Fibroblast of villous mesenchyme (primary cell): ENCODE results near the gene C2orf15. TPM values are rescaled to one million over a fixed set of nuclear protein-coding genes. Genes with fewer than 3 reads are reported as not detected.

Source experiments
- DNase-seq: peaks from one replicate; pipeline ENCODE4 v3.0.0-alpha.2; 2010; ENCODE audit warnings: low read depth
- H3K4me3 ChIP-seq: 2 replicates; pipeline ENCODE4 v1.5.1; 2011; ENCODE audit warnings: low read depth, mild to moderate bottlenecking, low read length
- total RNA-seq: library from RNA; depleted of rRNA; stranded (reverse); fragments of >200 nt; gene quantifications from 2 replicates; pipeline ENCODE4 v1.2.3, GENCODE V29; 2012
- TF ChIP-seq, protein P1 (sequence below): IDR thresholded peaks from 2 replicates; pipeline ENCODE4 v1.5.1; 2012; ENCODE audit warnings: low read depth, mild to moderate bottlenecking, low read length; ENCODE audit not compliant: insufficient read depth

Gene C2orf15
- total RNA-seq, 1 donor, result not detected

DNA sequence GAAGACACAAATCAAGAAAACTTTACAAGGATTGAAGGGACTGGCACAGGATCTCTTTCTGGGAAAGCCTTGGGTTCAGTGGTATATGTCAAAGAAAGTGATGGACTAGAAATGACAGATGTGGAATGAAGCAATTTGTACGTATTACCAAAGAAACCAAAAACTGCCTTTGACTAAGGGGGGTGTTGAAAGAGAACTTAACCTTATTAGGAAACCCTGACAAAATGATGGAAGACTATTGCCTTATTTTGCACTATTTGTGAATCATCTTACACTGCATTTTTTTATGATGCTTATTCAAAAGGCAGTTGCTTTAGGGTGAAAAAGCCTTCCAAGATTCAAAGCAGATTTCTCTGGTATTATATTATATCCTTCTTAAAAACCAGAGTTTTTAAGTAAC lies 9.2 kb downstream of the C2orf15 start:
- DNase-seq, result no peak
- TF ChIP-seq, protein P1, sequence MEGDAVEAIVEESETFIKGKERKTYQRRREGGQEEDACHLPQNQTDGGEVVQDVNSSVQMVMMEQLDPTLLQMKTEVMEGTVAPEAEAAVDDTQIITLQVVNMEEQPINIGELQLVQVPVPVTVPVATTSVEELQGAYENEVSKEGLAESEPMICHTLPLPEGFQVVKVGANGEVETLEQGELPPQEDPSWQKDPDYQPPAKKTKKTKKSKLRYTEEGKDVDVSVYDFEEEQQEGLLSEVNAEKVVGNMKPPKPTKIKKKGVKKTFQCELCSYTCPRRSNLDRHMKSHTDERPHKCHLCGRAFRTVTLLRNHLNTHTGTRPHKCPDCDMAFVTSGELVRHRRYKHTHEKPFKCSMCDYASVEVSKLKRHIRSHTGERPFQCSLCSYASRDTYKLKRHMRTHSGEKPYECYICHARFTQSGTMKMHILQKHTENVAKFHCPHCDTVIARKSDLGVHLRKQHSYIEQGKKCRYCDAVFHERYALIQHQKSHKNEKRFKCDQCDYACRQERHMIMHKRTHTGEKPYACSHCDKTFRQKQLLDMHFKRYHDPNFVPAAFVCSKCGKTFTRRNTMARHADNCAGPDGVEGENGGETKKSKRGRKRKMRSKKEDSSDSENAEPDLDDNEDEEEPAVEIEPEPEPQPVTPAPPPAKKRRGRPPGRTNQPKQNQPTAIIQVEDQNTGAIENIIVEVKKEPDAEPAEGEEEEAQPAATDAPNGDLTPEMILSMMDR, result no peak
- H3K4me3 ChIP-seq, result no peak overlapping the region

DNA sequence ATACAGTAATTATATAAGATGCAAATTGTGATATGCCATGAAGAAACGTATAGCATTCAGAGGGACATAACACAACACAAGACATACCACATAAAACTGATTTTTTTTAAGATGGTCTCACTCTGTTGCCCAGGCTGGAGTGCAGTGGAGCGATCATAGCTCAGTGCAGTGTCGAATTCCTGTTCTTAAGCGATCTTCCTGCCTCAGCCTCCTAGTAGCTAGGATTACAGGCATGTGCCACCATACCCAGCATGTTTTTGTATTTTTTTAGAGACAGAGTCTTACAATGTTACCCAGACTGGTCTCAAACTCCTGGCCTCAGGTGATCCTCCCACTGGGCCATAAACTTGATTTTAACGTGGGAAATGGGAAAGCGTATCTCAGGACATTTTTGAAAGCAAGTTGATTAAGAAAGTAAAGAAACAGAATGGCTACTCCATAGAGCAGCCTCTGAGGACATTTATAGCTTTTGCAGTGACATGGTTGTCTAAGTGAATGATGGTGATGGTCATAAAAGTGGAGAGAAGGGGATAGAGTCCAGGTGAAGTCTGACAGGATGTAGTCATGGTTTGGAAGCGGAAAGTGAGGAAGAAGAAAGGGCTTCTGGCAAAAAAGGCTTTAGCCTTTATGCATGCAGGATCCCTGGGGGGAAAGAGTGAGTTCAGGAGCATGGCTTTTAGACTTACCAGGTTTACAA lies 10.8 kb downstream of the C2orf15 start:
- DNase-seq, result no peak
- TF ChIP-seq, protein P1, result no peak
- H3K4me3 ChIP-seq, result no peak overlapping the region

DNA sequence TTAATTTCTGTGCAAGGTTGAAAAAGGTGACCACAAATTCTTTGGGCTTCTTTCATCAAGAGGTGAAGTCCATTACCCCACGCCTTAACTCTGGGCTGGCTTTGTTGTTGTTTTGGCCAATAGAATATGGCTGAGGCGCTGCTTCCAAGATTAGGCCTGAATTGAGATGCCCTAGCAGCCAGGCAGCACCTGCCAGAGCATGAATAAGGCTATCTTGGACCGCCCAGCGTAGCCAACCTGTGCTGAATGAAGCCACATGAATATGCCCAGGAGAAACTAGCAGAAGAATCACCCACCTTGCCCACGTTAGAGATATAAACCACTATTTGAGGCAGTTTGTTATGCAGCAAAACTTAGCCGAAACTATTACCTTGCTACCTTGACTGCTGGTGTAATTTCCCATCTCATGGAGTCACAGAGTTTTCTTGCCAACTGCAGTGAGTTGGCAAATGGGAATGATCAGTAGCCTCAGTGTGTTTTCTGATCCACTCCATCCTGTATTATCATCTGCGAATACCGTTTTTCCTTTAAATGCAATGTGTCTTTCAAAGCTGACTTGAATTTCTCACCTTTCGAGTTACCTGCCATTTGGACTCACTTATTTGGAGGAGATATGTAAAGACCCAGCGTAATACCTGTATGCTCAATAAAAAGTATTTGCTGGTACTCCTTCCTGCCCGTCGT lies 12.6 kb downstream of the C2orf15 start:
- TF ChIP-seq, protein P1, result no peak
- DNase-seq, result no peak
- peak overlapping the region; percentile 82 for H3K4me3 ChIP-seq

DNA sequence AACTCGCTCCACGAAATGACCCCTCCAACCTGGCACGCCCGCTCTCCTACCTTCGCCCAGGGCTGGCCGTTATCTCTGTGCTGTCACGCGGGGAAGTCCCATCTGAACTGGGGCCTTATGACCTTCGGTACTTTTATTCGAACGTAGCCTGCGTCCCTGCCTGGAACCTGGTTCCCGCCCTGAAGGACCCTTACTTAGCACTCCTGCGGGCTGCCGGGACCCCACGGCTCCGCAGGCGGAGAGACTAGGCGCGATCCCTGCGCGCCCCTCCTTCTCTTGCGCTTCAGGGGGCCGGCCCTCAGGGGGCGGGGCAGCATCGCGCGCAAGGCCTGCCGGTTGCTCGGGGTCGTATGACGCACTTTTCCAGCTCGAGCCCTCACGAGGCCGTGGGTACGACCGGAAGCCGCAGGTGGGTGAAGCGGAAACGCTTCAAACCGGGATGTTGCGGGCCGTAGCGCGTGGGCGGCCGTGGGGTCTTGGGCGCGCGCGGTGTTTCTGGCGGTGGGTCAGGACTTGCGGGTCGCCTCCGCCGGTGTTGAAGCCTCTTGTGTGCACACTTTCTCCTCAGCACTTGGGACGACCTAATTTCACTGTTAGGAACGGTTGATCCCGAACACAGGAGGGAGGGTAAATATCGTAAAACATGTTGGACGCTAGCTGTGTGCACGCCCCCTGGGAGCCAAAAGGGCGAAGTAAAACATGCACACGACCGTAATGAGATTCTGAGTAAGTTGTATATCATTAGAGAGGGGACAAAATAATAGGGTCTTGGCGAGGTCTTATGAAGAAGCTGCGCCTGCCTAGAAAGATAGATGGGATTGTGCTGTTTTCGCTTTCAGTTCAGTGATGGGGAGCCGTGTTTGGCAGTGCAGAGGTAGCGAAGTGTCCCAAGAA lies 13.4 kb downstream of the C2orf15 start, which contains the start of the genes LIPT1 and TSGA10:
Gene LIPT1, plus strand, starts transcription at position 325 of the 894 bp plus-strand sequence. CDS start 6,991 bp downstream, outside the sequence.
Gene TSGA10, minus strand, starts transcription at position 300 of the 894 bp plus-strand sequence. CDS start 45,503 bp downstream, outside the sequence.
- peak; percentile 92 for DNase-seq
- H3K4me3 ChIP-seq, result peak within 1 kb of the TSS; percentile 82
- TF ChIP-seq, protein P1, result peak; percentile 21

DNA sequence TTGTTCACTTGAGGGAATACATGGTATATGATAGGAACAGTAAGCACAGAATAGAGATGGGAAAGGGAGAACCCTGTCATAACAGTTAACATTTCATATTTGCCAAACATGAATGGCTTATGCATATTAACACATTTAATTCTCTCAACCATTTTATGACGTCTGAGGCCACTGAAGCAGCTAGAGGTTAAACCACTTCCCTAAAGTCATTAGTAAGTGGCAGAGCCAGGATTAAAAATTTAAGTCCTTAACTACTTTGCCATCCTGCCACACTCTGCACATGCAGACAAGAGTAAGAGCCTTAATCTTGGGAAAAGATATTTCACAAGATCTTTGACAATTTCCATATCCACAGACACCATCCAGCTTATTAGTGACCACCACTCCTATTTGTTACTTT lies 15.4 kb downstream of the C2orf15 start:
- H3K4me3 ChIP-seq, result no peak overlapping the region
- no peak for DNase-seq
- TF ChIP-seq, protein P1, result no peak

DNA sequence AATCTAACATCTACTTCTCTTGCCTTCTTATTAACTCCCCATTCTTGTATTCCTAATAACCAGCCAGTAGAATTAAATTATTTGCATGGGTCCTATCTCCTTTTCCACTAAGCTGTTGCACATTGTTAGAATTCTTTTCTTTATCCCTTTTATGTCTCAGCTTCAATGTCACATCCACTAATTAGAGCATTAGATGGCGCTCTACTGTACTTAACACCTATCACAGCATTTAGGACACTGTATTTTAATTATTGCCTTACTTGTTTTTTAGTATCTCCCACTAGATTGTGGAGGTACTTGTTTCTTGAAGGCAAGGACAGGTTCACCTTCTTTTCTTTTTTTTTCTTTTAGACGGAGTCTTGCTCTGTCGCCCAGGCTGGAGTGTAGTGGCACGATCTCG lies 17.1 kb downstream of the C2orf15 start:
- TF ChIP-seq, protein P1, result no peak
- no peak overlapping the region for H3K4me3 ChIP-seq
- no peak for DNase-seq
